Mucosa of gallbladder (tissue), 1 donor: Measurements from ENCODE around the gene AGT. TPM values are rescaled to one million over a fixed set of nuclear protein-coding genes. Genes with fewer than 3 reads are reported as not detected.
"Not testable (repeated sequence)": the region's sequence is repeated elsewhere in the genome, so short reads cannot be mapped to it uniquely, and the experiment has no call there.

Experiments used
- DNase-seq: peaks from one replicate; pipeline ENCODE4 v3.0.0-alpha.2; 2020; ENCODE audit warnings: low spot score
- total RNA-seq: library from RNA; stranded (reverse); gene quantifications from one replicate; pipeline ENCODE4 v1.2.1, GENCODE V29; 2021
- donor health status: DM: no; HTN: no; CAD: no.

AGT gene
- total RNA-seq, 1 donor from 2014 or later, result 341 TPM

GRCh38 chr1:230744382-230744781 lies 30.5 kb upstream of the AGT start:
- no peak for DNase-seq

GRCh38 chr1:230743899-230744298 lies 30.0 kb upstream of the AGT start:
- DNase-seq, result no peak

- no peak for DNase-seq
Measured at GRCh38 chr1:230739564-230740290, 25.8 kb upstream of the AGT start.

DNA sequence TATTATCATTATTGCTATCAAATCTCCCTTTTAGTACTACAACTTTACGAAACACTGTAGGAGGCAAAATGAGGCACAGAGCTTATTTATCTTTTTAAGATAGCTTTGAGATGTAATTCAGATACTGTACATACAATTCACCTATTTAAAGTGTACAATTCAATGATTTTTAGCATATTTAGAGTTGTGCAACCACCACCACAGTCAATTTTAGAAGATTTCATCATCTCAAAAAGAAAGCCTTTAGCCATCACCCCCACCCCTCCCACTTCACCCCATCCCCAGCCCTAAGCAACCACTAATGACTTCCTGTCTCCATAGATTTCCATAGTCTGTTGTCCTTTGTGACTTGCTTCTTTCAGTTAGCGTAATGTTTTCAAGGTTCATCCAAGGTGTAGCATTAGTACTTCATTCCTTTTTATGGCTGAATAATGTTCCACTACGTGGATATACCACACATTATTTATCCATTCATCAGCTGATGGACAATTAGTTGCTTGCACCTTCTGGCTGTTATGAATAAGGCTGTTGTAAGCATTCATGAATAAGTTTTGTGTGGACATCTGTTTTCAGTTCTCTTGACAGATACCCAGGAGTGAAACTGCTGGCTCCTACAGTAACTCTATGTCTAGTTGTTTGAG lies 23.8 kb upstream of the AGT start:
- DNase-seq, result no peak

GRCh38 chr1:230735447-230735846 lies 21.5 kb upstream of the AGT start:
- DNase-seq, result peak; percentile 69

DNA sequence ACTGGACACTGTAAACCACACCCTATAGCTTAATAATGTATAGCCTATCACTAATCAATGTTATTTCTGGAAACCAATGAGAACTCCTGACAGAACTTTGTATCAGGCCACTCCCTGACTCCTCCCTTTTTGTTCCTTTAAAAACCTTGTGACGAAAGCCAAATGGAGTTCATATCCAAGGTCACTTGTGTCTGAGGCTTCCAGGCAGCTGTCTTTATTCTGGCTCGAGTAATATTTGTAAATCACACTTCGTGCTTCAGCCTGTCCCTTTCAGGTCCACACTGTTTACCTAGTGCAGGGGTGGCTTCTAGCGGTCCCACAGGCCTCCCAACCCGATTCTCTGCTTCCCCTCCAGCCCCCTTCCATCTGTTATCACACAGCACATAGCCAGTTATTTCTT lies 17.1 kb upstream of the AGT start:
- DNase-seq, result no peak

- peak; percentile 57 for DNase-seq
Measured at GRCh38 chr1:230728710-230729392, 14.9 kb upstream of the AGT start.

GRCh38 chr1:230725256-230726012 lies 11.5 kb upstream of the AGT start:
- DNase-seq, result no peak

DNA sequence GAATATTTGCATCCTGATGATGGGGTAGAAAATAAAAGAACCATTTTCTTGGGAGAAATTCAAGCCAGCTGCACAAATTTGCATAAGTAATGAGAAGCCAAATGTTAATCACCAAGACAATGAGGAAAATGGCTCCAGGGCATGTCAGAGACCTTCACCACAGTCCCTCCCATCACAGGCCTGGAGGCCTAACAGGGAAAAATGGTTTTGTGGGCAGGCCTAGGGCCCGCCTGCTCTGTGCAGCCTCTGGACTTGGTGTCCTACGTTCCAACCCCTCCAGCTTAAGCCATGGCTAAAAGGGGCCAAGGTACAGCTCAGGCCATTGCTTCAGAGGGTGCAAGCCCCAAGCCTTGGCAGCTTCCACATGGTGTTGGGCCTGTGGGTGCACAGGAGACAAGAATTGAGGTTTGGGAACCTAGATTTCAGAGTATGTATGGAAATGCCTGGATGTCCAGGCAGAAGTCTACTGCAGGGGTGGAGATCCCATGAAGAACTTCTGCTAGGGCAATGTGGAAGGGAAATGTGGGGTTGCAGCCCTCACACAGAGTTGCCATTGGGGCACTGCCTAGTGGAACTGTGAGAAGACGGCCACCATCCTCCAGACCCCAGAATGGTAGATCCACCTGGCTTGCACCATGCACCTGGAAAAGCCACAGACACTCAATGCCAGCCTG lies 8.1 kb upstream of the AGT start:
- DNase-seq, result not testable (repeated sequence)

DNA sequence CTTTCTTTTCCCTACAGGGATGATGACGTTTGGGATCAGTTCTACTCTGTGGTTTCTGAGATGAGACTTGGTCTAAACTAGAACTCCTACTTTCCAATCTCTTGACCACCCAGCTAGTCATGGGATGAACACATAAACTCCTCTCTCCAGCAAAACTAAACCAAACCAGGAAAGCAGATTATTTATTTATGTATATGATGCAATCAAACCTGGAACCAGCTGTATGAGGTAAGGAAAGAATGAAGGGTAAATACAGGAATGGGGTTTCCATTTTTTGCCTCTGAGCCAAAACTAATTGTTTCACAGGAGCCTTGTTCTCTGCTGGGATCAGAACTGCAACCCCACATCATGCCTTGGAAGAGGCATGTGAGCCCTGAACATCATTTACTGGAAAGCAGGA lies 3.3 kb upstream of the AGT start:
- no peak for DNase-seq

GRCh38 chr1:230716453-230716852 lies 2.5 kb upstream of the AGT start:
- DNase-seq, result not testable (repeated sequence)

DNA sequence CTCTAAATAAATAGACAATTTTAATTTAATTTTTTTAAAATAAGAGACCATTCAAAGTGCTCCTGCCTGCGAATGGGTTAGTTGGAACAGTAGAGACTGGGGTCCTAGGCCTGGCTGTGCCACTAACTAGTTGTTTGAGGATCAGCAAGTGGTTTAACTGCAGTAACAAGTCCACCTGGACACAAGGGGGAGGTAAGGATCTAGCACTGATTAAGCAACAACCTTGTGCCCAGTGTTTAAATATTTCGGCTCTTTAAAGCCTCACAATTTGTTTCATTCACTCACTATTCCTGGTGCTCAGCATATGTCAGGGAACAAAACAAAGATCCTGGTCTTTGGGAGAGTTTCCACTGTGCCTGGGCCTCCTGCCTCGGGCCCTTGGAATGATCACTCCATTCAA lies 1.6 kb upstream of the AGT start:
- DNase-seq, result no peak

- DNase-seq, result no peak
Measured at GRCh38 chr1:230713547-230713914, 391 bp downstream of the AGT start.

DNA sequence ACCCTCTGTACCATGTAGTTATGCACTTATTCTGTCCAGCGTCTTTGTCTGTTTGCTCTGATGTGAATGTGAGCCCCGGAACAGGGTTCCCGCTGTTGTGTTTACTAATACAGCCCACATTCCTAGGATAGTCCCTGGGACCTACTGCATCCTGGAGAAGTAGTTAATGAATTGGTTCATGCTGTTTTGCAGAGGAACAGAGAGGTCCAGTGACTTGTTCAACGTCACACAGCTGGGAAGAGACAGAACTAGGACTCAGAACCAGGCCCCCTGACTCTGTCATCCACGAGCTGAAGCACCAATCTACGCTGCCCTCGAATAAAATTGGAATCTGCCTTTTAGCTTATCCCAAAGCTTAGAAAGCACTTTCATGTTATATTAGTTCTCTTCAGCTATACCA lies 784 bp downstream of the AGT start:
- DNase-seq, result no peak

DNA sequence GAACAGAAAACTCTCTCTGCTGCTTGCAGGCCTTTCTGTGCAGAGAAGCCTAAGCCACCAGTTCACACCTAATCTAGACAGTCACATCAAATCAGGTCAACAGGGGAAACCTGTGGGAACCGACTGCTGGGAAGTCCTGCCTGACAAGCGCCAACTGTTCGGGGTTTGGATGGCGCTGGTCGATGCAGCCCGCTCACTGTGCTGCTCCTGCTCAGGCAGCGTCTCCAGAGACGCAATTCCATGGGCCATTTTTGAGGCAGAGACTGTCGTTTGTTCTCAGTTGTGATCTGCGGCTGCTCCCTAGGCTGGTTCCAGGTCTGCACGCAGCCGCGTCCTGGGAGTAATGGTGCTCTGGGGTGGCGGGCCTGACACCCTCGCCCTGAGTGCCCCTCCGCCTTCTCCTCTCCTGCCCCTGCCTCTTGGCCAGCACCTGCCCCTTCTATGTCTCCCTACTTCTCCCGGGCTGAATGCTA lies 1.4 kb downstream of the AGT start:
- no peak for DNase-seq

DNA sequence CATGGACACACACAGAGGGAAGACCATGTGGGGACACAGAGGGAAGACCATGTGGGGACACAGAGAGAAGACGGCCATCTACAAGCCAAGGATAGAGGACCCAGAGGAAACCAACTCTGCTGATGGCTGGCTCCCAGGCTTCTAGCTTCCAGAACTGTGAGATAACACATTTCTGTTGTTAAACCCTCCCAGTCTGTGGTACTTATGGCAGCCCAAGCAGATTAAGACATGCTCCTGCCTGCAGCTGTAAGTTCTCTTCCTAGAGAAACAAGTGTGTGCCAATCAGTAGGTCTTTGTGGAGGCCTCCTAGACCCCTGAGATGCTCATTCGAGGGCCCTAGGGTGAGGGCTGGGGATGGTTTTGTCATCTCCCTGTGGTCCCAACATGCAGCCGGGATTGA lies 2.7 kb downstream of the AGT start:
- no peak for DNase-seq

- no peak for DNase-seq
Measured at GRCh38 chr1:230710543-230710904, 3.4 kb downstream of the AGT start.

DNA sequence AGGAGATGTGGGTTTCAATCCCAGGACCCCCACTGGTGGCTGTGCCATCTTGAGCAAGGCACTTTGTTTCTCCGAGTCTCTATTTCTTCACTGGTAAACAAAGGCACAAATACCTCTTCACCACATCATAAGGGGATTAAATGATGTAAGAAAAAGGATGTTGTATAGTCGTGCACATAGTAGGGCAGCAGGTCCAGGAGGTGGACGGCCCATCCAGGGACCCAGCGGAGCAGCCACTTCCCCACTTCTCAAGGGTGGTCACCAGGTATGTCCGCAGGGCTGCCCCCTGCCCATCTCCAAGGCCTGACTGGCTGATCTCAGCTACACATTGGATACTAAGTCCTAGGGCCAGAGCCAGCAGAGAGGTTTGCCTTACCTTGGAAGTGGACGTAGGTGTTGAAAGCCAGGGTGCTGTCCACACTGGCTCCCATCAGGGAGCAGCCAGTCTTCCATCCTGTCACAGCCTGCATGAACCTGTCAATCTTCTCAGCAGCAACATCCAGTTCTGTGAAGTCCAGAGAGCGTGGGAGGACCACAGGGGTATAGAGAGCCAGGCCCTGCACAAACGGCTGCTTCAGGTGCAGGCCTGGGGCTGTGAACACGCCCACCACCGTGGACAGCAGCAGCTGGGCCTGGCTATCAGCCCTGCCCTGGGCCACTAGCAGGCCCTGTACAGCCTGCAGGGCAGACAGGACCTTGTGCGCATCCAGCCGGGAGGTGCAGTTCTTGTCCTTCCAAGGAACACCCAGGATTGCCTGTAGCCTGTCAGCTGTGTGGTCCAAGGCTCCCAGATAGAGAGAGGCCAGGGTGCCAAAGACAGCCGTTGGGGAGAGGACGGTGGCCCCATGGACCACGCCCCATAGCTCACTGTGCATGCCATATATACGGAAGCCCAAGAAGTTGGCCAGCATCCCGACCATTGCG lies 4.0 kb downstream of the AGT start:
- no peak for DNase-seq

- peak; percentile 89 for DNase-seq
Measured at GRCh38 chr1:230708631-230709580, 5.0 kb downstream of the AGT start.
